Loucy (cell line): Measurements from ENCODE around the gene PLPPR5.

Experiments
- CTCF ChIP-seq: fragments of 200-600 bp; sonication (generic); conservative IDR thresholded peaks from 2 replicates; pipeline ENCODE4 v1.5.1; 2014; ENCODE audit warnings: mild to moderate bottlenecking, antibody characterized with exemption, low read length
- EZH2phosphoT487 ChIP-seq: fragments of 200-600 bp; IDR thresholded peaks from 2 replicates; pipeline ENCODE4 v1.6.1; 2018; ENCODE audit warnings: antibody characterized with exemption, mild to moderate bottlenecking, moderate library complexity, borderline replicate concordance

- no peak for TF ChIP-seq CTCF
- no peak for TF ChIP-seq EZH2phosphoT487
Observed at GRCh38 chr1:98865796-98866195, 138.9 kb downstream of the PLPPR5 start.
